Measurements from ENCODE around the gene ABCA9. TPM values are rescaled to one million over a fixed set of nuclear protein-coding genes. Genes with fewer than 3 reads are reported as not detected.
A peak's percentile ranks its signal among the peaks of the same experiment; 100 is the strongest.
"Not testable (repeated sequence)": the region's sequence is repeated elsewhere in the genome, so short reads cannot be mapped to it uniquely, and the experiment has no call there.

ABCA9 gene
- total RNA-seq, 2 experiments from 2014 or later = not detected

DNA sequence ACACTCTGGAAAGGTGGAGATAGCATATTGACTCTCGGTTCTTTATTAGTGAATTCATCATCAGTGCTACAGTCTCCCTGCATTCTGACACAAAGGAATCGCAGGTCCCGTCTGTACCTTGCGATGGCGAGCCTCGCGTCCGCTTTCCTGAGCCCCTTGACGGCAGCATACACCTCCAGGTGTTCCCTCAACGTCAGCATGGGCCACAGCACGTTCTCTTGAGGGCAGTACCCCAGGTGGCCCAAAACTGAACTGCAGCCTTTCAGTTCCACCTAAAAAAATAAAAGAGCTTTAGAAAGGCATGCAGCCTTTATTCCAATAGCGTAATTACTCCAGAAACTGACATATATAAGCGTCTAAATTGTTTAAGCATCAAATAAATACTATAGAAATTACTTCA, 24.2 kb upstream of the ABCA9 start:
- Mint-ChIP-seq H3K4me3 (no peak overlapping the region), H3K4me1 (ENCODE audit: low read depth) (no peaks in the 10 kb centered on the region), H3K36me3 (ENCODE audit: low read depth) (no peaks in the 10 kb centered on the region), H3K27ac (no peak overlapping the region), H3K27me3 (no peaks in the 10 kb centered on the region), H3K9me3 (peaks cover 5% of the 10 kb centered on the region)
- ChIA-PET POLR2A (no interaction called here), CTCF (interaction anchor here (1.1 kb wide), 1 partner anchor 11 kb away, joined by 3 read pairs; no protein-coding TSS in a partner anchor)
- TF ChIP-seq, protein P1, sequence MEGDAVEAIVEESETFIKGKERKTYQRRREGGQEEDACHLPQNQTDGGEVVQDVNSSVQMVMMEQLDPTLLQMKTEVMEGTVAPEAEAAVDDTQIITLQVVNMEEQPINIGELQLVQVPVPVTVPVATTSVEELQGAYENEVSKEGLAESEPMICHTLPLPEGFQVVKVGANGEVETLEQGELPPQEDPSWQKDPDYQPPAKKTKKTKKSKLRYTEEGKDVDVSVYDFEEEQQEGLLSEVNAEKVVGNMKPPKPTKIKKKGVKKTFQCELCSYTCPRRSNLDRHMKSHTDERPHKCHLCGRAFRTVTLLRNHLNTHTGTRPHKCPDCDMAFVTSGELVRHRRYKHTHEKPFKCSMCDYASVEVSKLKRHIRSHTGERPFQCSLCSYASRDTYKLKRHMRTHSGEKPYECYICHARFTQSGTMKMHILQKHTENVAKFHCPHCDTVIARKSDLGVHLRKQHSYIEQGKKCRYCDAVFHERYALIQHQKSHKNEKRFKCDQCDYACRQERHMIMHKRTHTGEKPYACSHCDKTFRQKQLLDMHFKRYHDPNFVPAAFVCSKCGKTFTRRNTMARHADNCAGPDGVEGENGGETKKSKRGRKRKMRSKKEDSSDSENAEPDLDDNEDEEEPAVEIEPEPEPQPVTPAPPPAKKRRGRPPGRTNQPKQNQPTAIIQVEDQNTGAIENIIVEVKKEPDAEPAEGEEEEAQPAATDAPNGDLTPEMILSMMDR (IDR thresholded peaks at IDR 0.05) = no peak
- intact Hi-C loops (cut with micrococcal nuclease) = no loop called here
- peak; percentile 3 for DNase-seq
- ATAC-seq = no peak

DNA sequence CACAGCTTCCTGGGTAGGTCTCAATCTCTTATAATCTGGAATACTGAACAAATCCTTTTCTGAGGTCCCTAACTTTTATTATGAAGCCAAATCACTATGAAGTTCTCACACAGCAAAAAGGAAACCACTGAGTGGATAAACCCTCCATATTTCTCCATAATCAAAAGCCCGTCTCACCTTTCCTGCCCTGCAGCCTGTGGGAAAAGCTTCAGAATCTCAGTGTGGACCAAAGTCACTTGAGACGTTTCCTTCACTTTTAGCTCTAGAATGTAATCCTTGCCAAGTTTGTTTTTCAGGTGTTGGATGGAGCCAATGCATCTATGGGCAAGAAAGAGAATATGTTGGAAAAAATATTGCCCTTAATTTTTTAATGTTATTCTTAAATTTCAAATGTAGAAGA, 22.0 kb upstream of the ABCA9 start:
- ChIA-PET CTCF (interaction anchor here (1.2 kb wide), 1 partner anchor 305 kb away, joined by 3 read pairs; no protein-coding TSS in a partner anchor), POLR2A (no interaction called here)
- intact Hi-C loops (cut with micrococcal nuclease) = no loop called here
- H3K4me3 Mint-ChIP-seq = no peak overlapping the region
- TF ChIP-seq, protein P1 (IDR thresholded peaks at IDR 0.05) = no peak
- no peaks in the 10 kb centered on the region for H3K27me3 Mint-ChIP-seq
- ATAC-seq (no peak), DNase-seq (no peak)
- no peaks in the 10 kb centered on the region for H3K36me3 Mint-ChIP-seq (ENCODE audit: low read depth)
- H3K27ac Mint-ChIP-seq = no peak overlapping the region
- no peaks in the 10 kb centered on the region for H3K4me1 Mint-ChIP-seq (ENCODE audit: low read depth)
- peaks cover 5% of the 10 kb centered on the region for H3K9me3 Mint-ChIP-seq

DNA sequence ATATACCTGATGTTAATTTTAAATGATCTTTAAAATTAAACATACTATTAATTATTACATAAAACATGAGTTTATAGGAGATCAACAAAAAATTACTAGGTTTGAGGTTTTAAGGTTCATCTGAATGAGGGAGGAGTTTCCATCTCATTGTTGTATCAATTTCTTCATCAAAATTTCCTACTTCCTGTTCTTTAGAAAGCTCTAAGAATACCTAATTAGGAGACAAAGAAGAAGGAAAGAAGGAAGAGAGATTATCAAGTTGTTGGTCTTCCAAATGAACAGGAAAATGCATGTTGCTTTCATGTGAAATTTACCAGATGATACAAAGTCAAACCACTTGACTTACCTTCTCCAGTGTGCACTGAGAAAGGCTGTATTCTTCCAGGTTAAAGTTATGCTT, 18.1 kb upstream of the ABCA9 start:
- Mint-ChIP-seq H3K27me3 (no peaks in the 10 kb centered on the region), H3K4me3 (no peak overlapping the region), H3K36me3 (ENCODE audit: low read depth) (peaks cover 3% of the 10 kb centered on the region), H3K4me1 (ENCODE audit: low read depth) (no peaks in the 10 kb centered on the region), H3K9me3 (peaks cover 20% of the 10 kb centered on the region), H3K27ac (no peak overlapping the region)
- ATAC-seq (no peak), DNase-seq (no peak)
- ChIA-PET CTCF (no interaction called here), POLR2A (no interaction called here)
- TF ChIP-seq, protein P1 (IDR thresholded peaks at IDR 0.05) = no peak
- intact Hi-C loops (cut with micrococcal nuclease) = no loop called here

DNA sequence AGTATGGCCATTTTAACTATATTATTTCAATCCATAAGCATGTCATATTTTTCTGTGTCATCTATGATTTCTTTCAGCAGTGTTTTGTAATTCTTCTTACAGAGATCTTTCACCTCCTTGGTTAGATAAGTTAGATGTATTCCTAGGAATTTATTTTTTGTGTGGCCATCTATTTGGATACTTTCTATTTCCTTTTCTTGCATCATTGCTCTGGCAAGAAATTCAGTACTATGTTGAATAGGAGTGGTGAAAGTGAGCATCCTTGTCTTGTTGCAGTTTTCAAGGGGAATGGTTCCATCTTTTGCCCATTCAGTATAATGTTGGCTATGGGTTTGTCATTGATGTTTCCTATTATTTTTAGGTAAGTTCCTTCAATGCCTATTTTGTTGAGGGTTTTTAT, 15.1 kb upstream of the ABCA9 start:
- Mint-ChIP-seq H3K9me3 (peaks cover 23% of the 10 kb centered on the region), H3K36me3 (ENCODE audit: low read depth) (peaks cover 5% of the 10 kb centered on the region), H3K4me3 (no peak overlapping the region), H3K4me1 (ENCODE audit: low read depth) (peaks cover 5% of the 10 kb centered on the region), H3K27me3 (no peaks in the 10 kb centered on the region), H3K27ac (no peak overlapping the region)
- POLR2A ChIA-PET = no interaction called here
- TF ChIP-seq, protein P1 (IDR thresholded peaks at IDR 0.05) = no peak
- ATAC-seq = no peak
- CTCF ChIA-PET = no interaction called here
- no peak for DNase-seq
- intact Hi-C loops (cut with micrococcal nuclease) = no loop called here

DNA sequence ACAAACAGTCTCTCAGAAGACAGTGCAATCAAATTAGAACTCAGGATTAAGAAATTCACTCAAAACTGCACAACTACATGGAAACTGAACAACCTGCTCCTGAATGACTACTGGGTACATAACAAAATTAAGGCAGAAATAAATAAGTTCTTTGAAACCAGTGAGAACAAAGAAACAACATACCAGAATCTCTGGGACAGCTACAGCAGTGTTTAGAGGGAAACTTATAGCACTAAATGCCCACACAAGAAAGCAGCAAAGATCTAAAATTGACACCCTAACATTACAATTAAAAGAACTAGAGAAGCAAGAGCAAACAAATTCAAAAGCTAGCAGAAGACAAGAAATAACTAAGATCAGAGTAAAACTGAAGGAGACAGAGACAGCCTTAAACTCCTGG, 12.7 kb upstream of the ABCA9 start:
- H3K4me3 Mint-ChIP-seq; H3K27me3 Mint-ChIP-seq; H3K27ac Mint-ChIP-seq; CTCF ChIA-PET; H3K36me3 Mint-ChIP-seq (ENCODE audit: low read depth); ATAC-seq; intact Hi-C loops (cut with micrococcal nuclease); DNase-seq; H3K4me1 Mint-ChIP-seq (ENCODE audit: low read depth); POLR2A ChIA-PET: not testable (repeated sequence)
- peaks cover 23% of the 10 kb centered on the region for H3K9me3 Mint-ChIP-seq

DNA sequence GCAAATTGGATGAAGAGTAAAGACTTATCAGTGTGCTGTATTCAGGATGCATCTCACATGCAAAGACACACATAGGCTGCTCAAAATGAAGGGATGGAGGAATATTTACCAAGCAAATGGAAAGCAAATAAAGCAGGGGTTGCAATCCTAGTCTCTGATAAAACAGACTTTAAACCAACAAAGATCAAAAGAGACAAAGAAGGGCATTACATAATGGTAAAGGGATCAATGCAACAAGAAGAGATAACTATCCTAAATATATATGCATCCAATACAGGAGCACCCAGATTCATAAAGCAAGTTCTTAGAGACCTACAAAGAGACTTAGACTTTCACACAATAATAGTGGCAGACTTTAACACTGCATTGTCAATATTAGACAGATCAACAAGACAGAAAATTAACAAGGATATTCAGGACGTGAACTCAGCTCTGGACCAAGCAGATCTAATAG, 12.1 kb upstream of the ABCA9 start:
- intact Hi-C loops (cut with micrococcal nuclease); ATAC-seq; H3K4me3 Mint-ChIP-seq; H3K27me3 Mint-ChIP-seq; H3K4me1 Mint-ChIP-seq (ENCODE audit: low read depth); H3K36me3 Mint-ChIP-seq (ENCODE audit: low read depth); CTCF ChIA-PET; H3K27ac Mint-ChIP-seq; POLR2A ChIA-PET; DNase-seq: not testable (repeated sequence)
- peaks cover 23% of the 10 kb centered on the region for H3K9me3 Mint-ChIP-seq

DNA sequence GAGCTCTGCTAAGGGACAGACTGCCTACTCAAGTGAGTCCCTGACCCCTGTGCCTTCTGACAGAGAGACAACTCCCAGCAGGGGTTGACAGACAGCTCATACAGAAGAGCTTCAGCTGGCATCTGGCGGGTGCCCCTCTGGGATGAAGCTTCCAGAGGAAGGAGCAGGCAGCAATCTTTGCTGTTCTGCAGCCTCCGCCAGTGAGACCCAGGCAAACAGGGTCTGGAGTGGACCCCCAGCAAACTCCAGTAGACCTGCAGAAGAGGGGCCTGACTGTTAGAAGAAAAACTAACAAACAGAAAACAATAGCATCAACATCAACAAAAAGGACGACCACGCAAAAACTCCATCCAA, 10.5 kb upstream of the ABCA9 start:
- CTCF ChIA-PET; DNase-seq; H3K4me3 Mint-ChIP-seq; POLR2A ChIA-PET; H3K36me3 Mint-ChIP-seq (ENCODE audit: low read depth); ATAC-seq; H3K27ac Mint-ChIP-seq; intact Hi-C loops (cut with micrococcal nuclease); H3K27me3 Mint-ChIP-seq: not testable (repeated sequence)
- peaks cover 18% of the 10 kb centered on the region for H3K9me3 Mint-ChIP-seq
- H3K4me1 Mint-ChIP-seq (ENCODE audit: low read depth) = peaks cover 14% of the 10 kb centered on the region

DNA sequence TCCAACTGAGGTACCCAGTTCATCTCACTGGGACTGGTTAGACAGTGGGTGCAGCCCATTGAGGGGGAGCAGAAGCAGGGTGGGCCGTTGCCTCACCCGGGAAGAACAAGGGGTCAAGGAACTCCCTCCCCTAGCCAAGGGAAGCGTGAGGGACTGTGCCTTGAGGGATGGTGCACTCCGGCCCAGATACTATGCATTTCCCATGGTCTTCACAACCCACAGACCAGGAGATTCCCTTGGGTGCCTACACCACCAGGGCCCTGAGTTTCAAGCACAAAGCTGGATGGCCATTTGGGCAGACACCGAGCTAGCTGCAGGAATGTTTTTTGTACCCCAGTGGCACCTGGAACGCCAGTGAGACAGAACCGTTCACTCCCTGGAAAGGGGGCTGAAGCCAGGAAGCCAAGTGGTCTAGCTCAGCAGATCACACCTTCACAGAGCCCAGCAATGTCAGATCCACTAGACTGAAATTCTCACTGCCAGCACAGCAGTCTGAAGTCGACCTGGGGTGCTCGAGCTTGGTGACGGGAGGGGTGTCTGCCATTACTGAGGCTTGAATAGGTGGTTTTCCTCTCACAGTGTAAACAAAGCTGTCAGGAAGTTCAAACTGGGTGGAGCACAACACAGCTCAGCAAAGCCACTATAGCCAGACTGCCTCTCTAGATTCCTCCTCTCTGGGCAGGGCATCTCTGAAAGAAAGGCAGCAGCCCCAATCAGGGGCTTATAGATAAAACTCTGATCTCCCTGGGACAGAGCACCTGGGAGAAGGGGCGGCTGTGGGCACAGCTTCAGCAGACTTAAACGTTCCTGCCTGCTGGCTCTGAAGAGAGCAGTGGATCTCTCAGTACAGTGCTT, 9.9 kb upstream of the ABCA9 start:
- Mint-ChIP-seq H3K4me1 (ENCODE audit: low read depth) (peaks cover 17% of the 10 kb centered on the region), H3K9me3 (peaks cover 18% of the 10 kb centered on the region)
- DNase-seq; H3K36me3 Mint-ChIP-seq (ENCODE audit: low read depth); H3K27me3 Mint-ChIP-seq; ATAC-seq; CTCF ChIA-PET; H3K27ac Mint-ChIP-seq; H3K4me3 Mint-ChIP-seq; intact Hi-C loops (cut with micrococcal nuclease): not testable (repeated sequence)
- POLR2A ChIA-PET = interaction anchor here (0.9 kb wide), 1 partner anchor 37 kb away, joined by 3 read pairs; no protein-coding TSS in a partner anchor

All from activated CD8-positive, alpha-beta T cell treated with anti-CD3 and anti-CD28 coated beads for 36 hours (primary cell).